AG09319 (cell line): ENCODE measurements around the gene LHX5.

Experiments
- DNase-seq: peaks from one replicate; pipeline ENCODE4 v3.0.0-alpha.2; 2010; ENCODE audit warnings: low read depth; ENCODE audit errors: extremely low read depth
- CTCF ChIP-seq: IDR thresholded peaks from 2 replicates; pipeline ENCODE4 v1.5.1; 2011; ENCODE audit warnings: low read depth, mild to moderate bottlenecking, inconsistent platforms, low read length, moderate library complexity

The LHX5 gene

GRCh38 chr12:113445544-113446171 is 26.0 kb downstream of the LHX5 start:
- no peak for TF ChIP-seq CTCF
- DNase-seq, result no peak

- DNase-seq, result no peak
- TF ChIP-seq CTCF, result no peak
These were observed 28.6 kb downstream of the LHX5 start for GRCh38 chr12:113443030-113443539.

GRCh38 chr12:113440947-113441782 is 30.5 kb downstream of the LHX5 start:
- no peak for TF ChIP-seq CTCF
- DNase-seq, result no peak

GRCh38 chr12:113440336-113440735 is 31.3 kb downstream of the LHX5 start:
- DNase-seq, result no peak
- no peak for TF ChIP-seq CTCF

- DNase-seq, result no peak
- peak; percentile 70 for TF ChIP-seq CTCF
These were observed 32.1 kb downstream of the LHX5 start for GRCh38 chr12:113439606-113440030.

- TF ChIP-seq CTCF, result no peak
- no peak for DNase-seq
These were observed 32.4 kb downstream of the LHX5 start for GRCh38 chr12:113439301-113439597.
